Fibroblast of lung (primary cell): ENCODE data around the gene PRKCA. TPM values are rescaled to one million over a fixed set of nuclear protein-coding genes. Genes with fewer than 3 reads are reported as not detected.
"Not testable (repeated sequence)": the region's sequence is repeated elsewhere in the genome, so short reads cannot be mapped to it uniquely, and the experiment has no call there.

ENCODE experiments used
- DNase-seq, 2 donors: peaks; one replicate each; pipeline versions ENCODE4 v3.0.0 to v3.0.0-alpha.2; 2010; ENCODE audit warnings: low read depth in 2 of 2
- H2AFZ ChIP-seq: 2 replicates; pipeline ENCODE4 v1.5.1; 2012; ENCODE audit warnings: low read length, control low read depth, inconsistent platforms
- H3K27ac ChIP-seq: 2 replicates; pipeline ENCODE4 v1.5.1; 2011; ENCODE audit warnings: low read length, control low read depth; ENCODE audit not compliant: insufficient read depth
- H3K27me3 ChIP-seq: 2 replicates; pipeline ENCODE4 v1.5.1; 2011; ENCODE audit warnings: mild to moderate bottlenecking, low read length; ENCODE audit not compliant: control insufficient read depth, insufficient read depth
- H3K36me3 ChIP-seq: 2 replicates; pipeline ENCODE4 v1.5.1; 2011; ENCODE audit warnings: low read length; ENCODE audit not compliant: control insufficient read depth, insufficient read depth
- H3K4me1 ChIP-seq: 2 replicates; pipeline ENCODE4 v1.5.1; 2011; ENCODE audit warnings: low read length; ENCODE audit not compliant: control insufficient read depth, insufficient read depth; ENCODE audit errors: extremely low read depth
- H3K4me2 ChIP-seq: 2 replicates; pipeline ENCODE4 v1.5.1; 2011; ENCODE audit warnings: low read length, control low read depth; ENCODE audit not compliant: insufficient read depth; ENCODE audit errors: extremely low read depth
- H3K4me3 ChIP-seq, 4 experiments: fragments of 200-600 bp in 1 of 4; sonication (generic) in 1 of 4; replicated peaks in 1 of 4; 2 replicates each; pipeline ENCODE4 v1.5.1; 2011 to 2016; ENCODE audit warnings: low read length in 4 of 4, low read depth in 3 of 4, mild to moderate bottlenecking in 3 of 4, control low read depth in 2 of 4, inconsistent platforms in 1 of 4, mixed read lengths in 1 of 4; ENCODE audit not compliant: insufficient read depth in 1 of 4; ENCODE audit errors: control extremely low read depth in 1 of 4
- H3K79me2 ChIP-seq: 2 replicates; pipeline ENCODE4 v1.5.1; 2012; ENCODE audit warnings: mild to moderate bottlenecking, low read length, inconsistent platforms; ENCODE audit not compliant: control insufficient read depth, insufficient read depth
- H3K9ac ChIP-seq: 2 replicates; pipeline ENCODE4 v1.5.1; 2011; ENCODE audit warnings: mild to moderate bottlenecking, low read length, control low read depth; ENCODE audit not compliant: insufficient read depth
- H3K9me3 ChIP-seq: 2 replicates; pipeline ENCODE4 v1.5.1; 2012; ENCODE audit warnings: low read depth, low read length; ENCODE audit not compliant: control insufficient read depth, insufficient read depth
- H4K20me1 ChIP-seq: 2 replicates; pipeline ENCODE4 v1.5.1; 2011; ENCODE audit warnings: low read length; ENCODE audit not compliant: control insufficient read depth, insufficient read depth; ENCODE audit errors: extremely low read depth
- CTCF ChIP-seq, 2 donors: IDR thresholded peaks in 1 of 2; conservative IDR thresholded peaks in 1 of 2; 1 replicate in 1 of 2; 2 replicates in 1 of 2; pipeline ENCODE4 v1.5.1; 2011 to 2012; ENCODE audit warnings: low read length in 2 of 2, control low read depth in 1 of 2, inconsistent platforms in 1 of 2, low read depth in 1 of 2, mild to moderate bottlenecking in 1 of 2
- EZH2 ChIP-seq: IDR thresholded peaks from 2 replicates; pipeline ENCODE4 v1.5.1; 2012; ENCODE audit warnings: low read length, control low read depth, mild to moderate bottlenecking; ENCODE audit errors: missing control alignments
- polyA plus RNA-seq, 2 donors: library from polyadenylated mRNA; depleted of rRNA in 1 of 2; stranded (reverse) in 1 of 2; unstranded in 1 of 2; fragments of >200 nt; gene quantifications; 2 replicates each; pipeline ENCODE4 v1.2.1, GENCODE V29; 2011 to 2012; ENCODE audit warnings: missing spikeins in 1 of 2
- total RNA-seq: library from RNA; depleted of rRNA; stranded (reverse); fragments of >200 nt; gene quantifications from 2 replicates; pipeline ENCODE4 v1.2.1, GENCODE V29; 2014

Gene PRKCA
- total and polyA plus RNA-seq, 2 donors (not counting 1 experiment from before 2014, with no cell fraction given) = 34.0 to 74.2 TPM

- Histone ChIP-seq H4K20me1 (peaks cover under 1% of the 10 kb centered on the region), H3K9me3 (no peaks in the 10 kb centered on the region), H2AFZ (no peak overlapping the region), H3K4me3 (no peak overlapping the region), H3K36me3 (no peaks in the 10 kb centered on the region), H3K9ac (no peak overlapping the region), H3K79me2 (peaks cover 81% of the 10 kb centered on the region), H3K4me1 (peaks cover 17% of the 10 kb centered on the region), H3K27ac (no peak overlapping the region), H3K4me2 (peak overlapping the region; percentile 65), H3K27me3 (no peaks in the 10 kb centered on the region)
- DNase-seq = peak; percentile 47 to 56
- TF ChIP-seq EZH2 = no peak
- no peak for TF ChIP-seq CTCF (conservative IDR thresholded peaks at IDR 0.05 in 1 of 2, IDR thresholded peaks at IDR 0.05 in 1 of 2; ENCODE audit: low read depth in 1 of 2, low read length in 2 of 2)
Observed at GRCh38 chr17:66347661-66348514, 45.5 kb downstream of the PRKCA start.

DNA sequence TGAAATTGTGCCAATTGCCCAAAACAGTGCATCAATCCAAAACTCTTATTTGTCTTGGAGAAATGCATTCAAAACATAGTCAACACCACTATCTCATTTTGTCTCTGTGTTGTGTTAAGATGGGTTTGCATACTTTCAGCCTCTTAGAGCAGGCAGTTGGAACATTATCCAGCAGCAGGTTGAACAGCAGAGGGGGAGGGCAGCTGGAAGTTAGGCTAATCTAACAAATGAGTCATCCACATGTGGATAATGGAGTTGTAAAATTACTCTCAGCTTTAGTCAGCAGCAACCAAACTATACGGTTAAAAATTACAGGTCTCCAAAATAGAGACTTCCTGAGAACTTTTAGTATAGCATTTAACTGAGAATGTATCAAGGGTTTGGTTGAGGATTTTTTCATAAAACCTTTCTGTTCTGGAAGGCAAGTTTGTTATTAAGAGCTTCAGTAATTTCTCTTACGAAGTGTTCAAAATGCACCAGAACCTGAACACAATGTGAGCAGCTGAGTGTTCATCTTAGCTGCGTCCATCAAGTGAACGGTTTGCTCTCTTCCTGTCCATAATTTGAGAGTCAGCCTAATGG, 46.3 kb downstream of the PRKCA start:
- Histone ChIP-seq H2AFZ (no peak overlapping the region), H3K79me2 (peaks cover 81% of the 10 kb centered on the region), H3K9me3 (no peaks in the 10 kb centered on the region), H3K9ac (no peak overlapping the region), H3K4me1 (peaks cover 18% of the 10 kb centered on the region), H3K27me3 (no peaks in the 10 kb centered on the region), H4K20me1 (peaks cover 2% of the 10 kb centered on the region), H3K36me3 (no peaks in the 10 kb centered on the region), H3K4me2 (peak overlapping the region; percentile 67), H3K27ac (no peak overlapping the region), H3K4me3 (no peak overlapping the region)
- DNase-seq = peak; percentile 81 to 88
- TF ChIP-seq CTCF (conservative IDR thresholded peaks at IDR 0.05 in 1 of 2, IDR thresholded peaks at IDR 0.05 in 1 of 2; ENCODE audit: low read depth in 1 of 2, low read length in 2 of 2) (no peak), EZH2 (no peak)

DNA sequence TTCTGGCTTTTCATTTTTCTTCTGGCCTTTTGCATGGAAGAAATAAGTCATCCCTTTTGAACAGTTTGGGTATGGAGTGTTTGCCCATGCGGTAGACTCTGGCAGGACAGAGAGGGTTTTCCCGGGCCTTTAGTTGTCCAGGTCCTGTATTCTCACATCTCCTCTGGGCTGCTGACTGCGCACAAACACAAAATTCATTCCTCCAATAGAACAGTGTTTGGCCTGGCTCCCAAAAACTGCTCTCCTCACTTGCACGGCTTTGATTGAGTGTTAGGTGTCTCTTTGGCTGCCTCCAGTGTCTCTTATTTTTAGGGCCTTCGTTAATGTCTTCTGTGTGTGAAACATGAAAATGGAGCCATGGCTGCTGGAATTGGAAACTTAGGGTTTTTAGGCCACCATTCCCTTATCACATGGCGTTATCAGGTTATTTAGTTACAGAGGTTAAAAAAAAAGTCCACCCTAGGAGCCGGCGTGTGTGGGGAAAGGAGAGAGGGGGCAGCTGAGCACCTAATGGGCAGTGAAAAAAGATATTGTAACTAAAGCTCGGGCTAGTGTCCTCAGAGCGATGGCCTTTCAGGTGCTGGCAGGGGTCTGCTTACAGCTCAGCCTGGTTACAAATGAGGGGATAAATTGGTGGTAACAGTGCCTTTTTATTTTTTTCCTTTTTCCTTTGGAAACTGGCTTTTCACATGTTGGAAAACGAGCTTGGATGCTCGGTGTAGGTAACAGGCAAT, 47.3 kb downstream of the PRKCA start:
- no peaks in the 10 kb centered on the region for H3K27me3 ChIP-seq
- H3K27ac ChIP-seq = no peak overlapping the region
- H4K20me1 ChIP-seq = peaks cover 2% of the 10 kb centered on the region
- H3K4me1 ChIP-seq = peaks cover 25% of the 10 kb centered on the region
- TF ChIP-seq EZH2 (no peak), CTCF (conservative IDR thresholded peaks at IDR 0.05 in 1 of 2, IDR thresholded peaks at IDR 0.05 in 1 of 2; ENCODE audit: low read depth in 1 of 2, low read length in 2 of 2) (no peak)
- no peak overlapping the region for H3K4me3 ChIP-seq
- no peaks in the 10 kb centered on the region for H3K9me3 ChIP-seq
- H3K9ac ChIP-seq = no peak overlapping the region
- no peak overlapping the region for H2AFZ ChIP-seq
- no peaks in the 10 kb centered on the region for H3K36me3 ChIP-seq
- DNase-seq = no peak
- H3K79me2 ChIP-seq = peaks cover 83% of the 10 kb centered on the region
- H3K4me2 ChIP-seq = peak overlapping the region; percentile 67

DNA sequence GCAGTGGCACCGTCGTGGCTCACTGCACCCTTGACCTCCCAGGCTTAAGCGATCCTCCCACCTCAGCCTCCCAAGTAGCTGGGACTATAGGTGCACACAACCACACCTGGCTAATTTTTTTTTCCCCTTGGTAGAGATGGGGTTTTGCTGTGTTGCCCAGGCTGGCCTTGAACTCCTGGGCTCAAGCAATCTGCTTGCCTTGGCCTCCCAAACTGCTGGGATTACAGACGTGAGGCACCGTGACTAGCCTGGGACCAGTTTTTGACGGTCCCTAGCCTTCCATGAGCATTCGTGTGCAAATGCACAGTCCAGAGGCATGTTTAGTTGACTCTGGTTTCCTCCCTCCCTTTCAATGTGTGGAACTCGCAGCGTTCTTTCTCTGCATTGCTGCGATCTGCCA, 48.2 kb downstream of the PRKCA start:
- not testable (repeated sequence) for H3K36me3 ChIP-seq, H2AFZ ChIP-seq, H3K4me2 ChIP-seq, H3K27me3 ChIP-seq, H3K9me3 ChIP-seq, H3K27ac ChIP-seq, DNase-seq, H3K9ac ChIP-seq, H4K20me1 ChIP-seq, H3K4me3 ChIP-seq
- Histone ChIP-seq H3K4me1 (peaks cover 26% of the 10 kb centered on the region), H3K79me2 (peaks cover 83% of the 10 kb centered on the region)
